ENCODE results near the gene KCNT1.

DNA sequence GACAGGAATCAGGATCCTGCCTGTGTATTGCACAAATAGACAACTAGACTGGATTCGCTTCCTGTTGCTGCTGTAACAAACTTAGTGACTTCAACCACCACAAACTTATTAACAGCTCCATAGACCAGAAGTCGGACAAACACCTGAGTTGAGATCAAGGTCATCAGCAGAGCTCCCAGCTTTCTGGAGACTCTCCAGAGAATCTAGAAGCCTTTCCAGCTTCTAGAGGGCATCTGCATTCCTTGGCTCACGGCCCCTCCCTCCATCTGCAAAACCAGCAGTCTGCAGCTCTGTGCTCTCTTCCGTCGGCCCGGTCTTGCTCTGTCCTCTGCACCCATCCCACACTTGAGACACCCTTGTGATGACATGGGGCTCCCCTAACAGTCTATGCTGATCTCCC is 99.1 kb downstream of the KCNT1 start:
- TF ChIP-seq, protein P1, sequence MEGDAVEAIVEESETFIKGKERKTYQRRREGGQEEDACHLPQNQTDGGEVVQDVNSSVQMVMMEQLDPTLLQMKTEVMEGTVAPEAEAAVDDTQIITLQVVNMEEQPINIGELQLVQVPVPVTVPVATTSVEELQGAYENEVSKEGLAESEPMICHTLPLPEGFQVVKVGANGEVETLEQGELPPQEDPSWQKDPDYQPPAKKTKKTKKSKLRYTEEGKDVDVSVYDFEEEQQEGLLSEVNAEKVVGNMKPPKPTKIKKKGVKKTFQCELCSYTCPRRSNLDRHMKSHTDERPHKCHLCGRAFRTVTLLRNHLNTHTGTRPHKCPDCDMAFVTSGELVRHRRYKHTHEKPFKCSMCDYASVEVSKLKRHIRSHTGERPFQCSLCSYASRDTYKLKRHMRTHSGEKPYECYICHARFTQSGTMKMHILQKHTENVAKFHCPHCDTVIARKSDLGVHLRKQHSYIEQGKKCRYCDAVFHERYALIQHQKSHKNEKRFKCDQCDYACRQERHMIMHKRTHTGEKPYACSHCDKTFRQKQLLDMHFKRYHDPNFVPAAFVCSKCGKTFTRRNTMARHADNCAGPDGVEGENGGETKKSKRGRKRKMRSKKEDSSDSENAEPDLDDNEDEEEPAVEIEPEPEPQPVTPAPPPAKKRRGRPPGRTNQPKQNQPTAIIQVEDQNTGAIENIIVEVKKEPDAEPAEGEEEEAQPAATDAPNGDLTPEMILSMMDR (IDR thresholded peaks at IDR 0.05), result no peak
- TF ChIP-seq POLR2A (IDR thresholded peaks at IDR 0.05), result no peak

Data from uterus (tissue), 2 donors.